K562 (cell line): Measurements from ENCODE around the gene RETN. TPM values are rescaled to one million over a fixed set of nuclear protein-coding genes. Genes with fewer than 3 reads are reported as not detected.

Experiments used
- ARID1B ChIP-seq: fragments of 450-650 bp; IDR thresholded peaks from 2 replicates; pipeline ENCODE4 v1.6.1; 2016; ENCODE audit warnings: antibody characterized with exemption, mild to moderate bottlenecking, inconsistent platforms
- CBX2 ChIP-seq: fragments of 200-600 bp; sonication (generic); IDR thresholded peaks from one replicate; pipeline ENCODE4 v1.6.1; 2012; ENCODE audit warnings: mild to moderate bottlenecking, low read length, inconsistent platforms; ENCODE audit not compliant: insufficient read depth, poor library complexity, severe bottlenecking
- DDX20 ChIP-seq: fragments of 450-650 bp; IDR thresholded peaks from 2 replicates; pipeline ENCODE4 v1.6.1; 2016; ENCODE audit warnings: missing genetic modification characterization, low read depth, mild to moderate bottlenecking, missing compliant biosample characterization, moderate library complexity
- ETV6 ChIP-seq, 3 experiments: fragments of 150-350 bp in 1 of 3; sonication (generic) in 1 of 3; formaldehyde crosslinking in 1 of 3; IDR thresholded peaks; 2 replicates each; pipeline versions ENCODE4 v1.6.1 to v1.8.0; 2014 to 2022; ENCODE audit warnings: borderline replicate concordance in 2 of 3, low read depth in 2 of 3, antibody characterized with exemption in 1 of 3, low read length in 1 of 3, mild to moderate bottlenecking in 1 of 3, missing genetic modification reagents in 1 of 3
- JUND ChIP-seq, 2 experiments: IDR thresholded peaks; 2 replicates in 1 of 2; 3 replicates in 1 of 2; pipeline ENCODE4 v1.6.1; 2011; ENCODE audit warnings: borderline replicate concordance in 2 of 2, low read depth in 2 of 2, low read length in 2 of 2, improper control_type of control experiment in 1 of 2, missing biosample characterization in 1 of 2, missing genetic modification characterization in 1 of 2, missing genetic modification reagents in 1 of 2
- KDM5B ChIP-seq: fragments of 200-600 bp; sonication (generic); IDR thresholded peaks from 2 replicates; pipeline ENCODE4 v1.6.1; 2012; ENCODE audit warnings: low read depth, mild to moderate bottlenecking, moderate library complexity, low read length, control low read depth, inconsistent platforms; ENCODE audit not compliant: insufficient replicate concordance
- LARP7 ChIP-seq: fragments of 450-650 bp; IDR thresholded peaks from 2 replicates; pipeline ENCODE4 v1.6.1; 2016
- MNT ChIP-seq, 2 experiments: fragments of 450-650 bp; conservative IDR thresholded peaks; 2 replicates each; pipeline ENCODE4 v1.6.1; 2017; ENCODE audit warnings: mild to moderate bottlenecking in 2 of 2, moderate library complexity in 2 of 2
- MXI1 ChIP-seq: IDR thresholded peaks from 2 replicates; pipeline ENCODE4 v1.6.1; 2011; ENCODE audit warnings: low read depth, mild to moderate bottlenecking, improper control_type of control experiment, low read length
- NCOA6 ChIP-seq: fragments of 450-650 bp; IDR thresholded peaks from 2 replicates; pipeline ENCODE4 v1.6.1; 2017; ENCODE audit warnings: mild to moderate bottlenecking
- POLR2AphosphoS5 ChIP-seq: IDR thresholded peaks from 2 replicates; pipeline ENCODE4 v1.6.1; 2011; ENCODE audit warnings: mild to moderate bottlenecking, low read depth, low read length, moderate library complexity; ENCODE audit not compliant: control insufficient read depth, insufficient read depth
- TCF7 ChIP-seq: sonication (generic); IDR thresholded peaks from 2 replicates; pipeline ENCODE4 v1.6.1; 2016; ENCODE audit warnings: antibody characterized with exemption, borderline replicate concordance
- UBTF ChIP-seq, 2 experiments: IDR thresholded peaks; 2 replicates each; pipeline ENCODE4 v1.6.1; 2012; ENCODE audit warnings: improper control_type of control experiment in 2 of 2, low read depth in 2 of 2, low read length in 2 of 2, borderline replicate concordance in 1 of 2
- ZNF324 ChIP-seq: fragments of 250-450 bp; sonication (Bioruptor Pico); IDR thresholded peaks from 2 replicates; pipeline ENCODE4 v1.4.0; 2020; ENCODE audit warnings: mild to moderate bottlenecking
- ZNF398 ChIP-seq: fragments of 250-450 bp; sonication (Bioruptor Pico); IDR thresholded peaks from 2 replicates; pipeline ENCODE4 v1.8.0; 2021; ENCODE audit warnings: moderate library complexity, mild to moderate bottlenecking, inconsistent platforms
- ZNF707 ChIP-seq: fragments of 250-450 bp; sonication (Bioruptor Pico); conservative IDR thresholded peaks from 2 replicates; pipeline ENCODE4 v1.8.0; 2022; ENCODE audit warnings: inconsistent platforms, mild to moderate bottlenecking, moderate library complexity
- polyA plus RNA-seq, 8 experiments: library from polyadenylated mRNA; depleted of rRNA in 4 of 8; stranded (reverse) in 5 of 8; unstranded in 3 of 8; fragments of >200 nt; fragmentation: Nextera tagmentation in 2 of 8; fragmentation: Illumina TruSeq in 1 of 8; extraction: Ambion mirVana in 2 of 8; extraction: Trizol in 1 of 8; gene quantifications; 2 replicates each; pipeline versions ENCODE4 v1.2.1 to v1.2.3, GENCODE V29; 2011 to 2014; ENCODE audit warnings: inconsistent platforms in 1 of 8, missing spikeins in 1 of 8
- total RNA-seq, 7 experiments: library from RNA; depleted of rRNA in 6 of 7; stranded (reverse); fragments of >200 nt in 6 of 7; fragmentation: Illumina TruSeq in 2 of 7; extraction: Trizol in 2 of 7; gene quantifications; 2 replicates each; pipeline versions ENCODE4 v1.2.1 to v1.2.3, GENCODE V29; 2011 to 2021; ENCODE audit warnings: low replicate concordance in 1 of 7
- TF ChIP-seq, protein P1 (sequence below): IDR thresholded peaks from 2 replicates; pipeline ENCODE4 v1.6.1; 2016; ENCODE audit warnings: missing genetic modification characterization, missing compliant biosample characterization

Gene RETN
- total and polyA plus RNA-seq, 9 of the 15 experiments (the other 6 are each of a cell fraction or from before 2014, with no cell fraction given) = not detected

DNA sequence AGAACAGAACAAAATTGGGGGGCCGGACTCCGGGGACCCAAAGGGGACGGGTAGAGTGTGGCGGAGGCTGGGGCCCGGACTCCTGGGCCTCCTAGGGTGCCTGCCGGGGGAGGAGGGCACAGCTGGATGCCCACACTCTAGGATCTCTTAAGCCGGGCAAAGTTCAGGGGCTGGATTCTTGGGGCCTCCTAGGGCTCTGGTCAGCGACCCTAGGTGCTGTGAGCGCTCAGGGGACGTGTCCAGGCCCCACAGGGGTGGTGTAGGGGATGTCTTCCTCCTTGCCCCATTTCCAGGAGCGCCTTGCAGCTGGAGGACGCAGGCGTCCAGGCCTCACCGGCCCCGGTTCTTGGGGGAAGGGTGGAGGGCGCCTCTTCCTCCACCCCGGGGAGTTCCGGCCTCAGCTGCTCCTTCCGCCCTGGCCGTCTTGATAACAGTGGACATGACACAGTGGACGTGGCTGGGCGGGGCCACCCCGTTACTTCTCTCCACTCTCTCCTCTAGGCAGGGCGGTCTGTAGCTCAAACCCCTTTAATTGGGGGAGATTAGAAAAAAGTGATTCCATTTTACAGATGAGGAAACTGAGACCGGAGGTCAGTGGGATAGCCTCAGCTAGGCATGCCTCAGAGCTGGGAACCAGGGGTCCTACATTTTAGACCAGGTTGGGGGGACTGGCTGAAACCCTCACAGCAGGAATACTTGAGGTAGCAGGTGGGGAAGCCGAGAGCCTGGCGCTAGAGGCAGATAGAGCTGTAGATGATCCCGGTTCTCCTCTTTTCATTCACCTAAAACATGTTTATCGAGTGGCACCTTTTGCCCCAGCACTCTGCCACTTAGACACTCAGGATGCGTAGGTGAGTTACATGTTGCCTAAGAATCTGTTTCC is 31.2 kb upstream of the RETN start (continued):
- TF ChIP-seq DDX20 (tag) (no peak), UBTF (IDR thresholded peaks at IDR 0.05; ENCODE audit: borderline replicate concordance in 1 of 2, low read depth in 2 of 2, low read length in 2 of 2) (peak in 1 of 2 experiments; percentile 64; a peak in 1 of 4 replicates), CBX2 (no peak), KDM5B (peak; percentile 81), ARID1B (peak; percentile 75), ETV6 (IDR thresholded peaks at IDR 0.05; ENCODE audit: borderline replicate concordance in 1 of 2, low read depth in 2 of 2, low read length in 1 of 2) (peak in 1 of 2 experiments; percentile 48; a peak in 1 of 4 replicates), ETV6 (CRISPR knock-in tag; IDR thresholded peaks at IDR 0.05; ENCODE audit: borderline replicate concordance) (no peak), POLR2AphosphoS5 (peak; percentile 50; the same call in 1 of the 2 replicates), LARP7 (no peak), MXI1 (no peak), JUND (IDR thresholded peaks at IDR 0.05; ENCODE audit: borderline replicate concordance, low read depth, low read length) (peak; percentile 67), JUND (tag; IDR thresholded peaks at IDR 0.05; ENCODE audit: borderline replicate concordance, low read depth, low read length) (peak; percentile 44; the same call in 1 of the 3 replicates), ZNF707 (no peak), ZNF398 (CRISPR knock-in tag) (no peak), MNT (conservative IDR thresholded peaks at IDR 0.05) (peak in 1 of 2 experiments; percentile 13; a peak in 2 of 4 replicates), NCOA6 (0 out of 2 replicates have a peak, but pooled peaks have one; percentile 72), TCF7 (no peak), ZNF324 (CRISPR knock-in tag) (no peak)
- TF ChIP-seq, protein P1, sequence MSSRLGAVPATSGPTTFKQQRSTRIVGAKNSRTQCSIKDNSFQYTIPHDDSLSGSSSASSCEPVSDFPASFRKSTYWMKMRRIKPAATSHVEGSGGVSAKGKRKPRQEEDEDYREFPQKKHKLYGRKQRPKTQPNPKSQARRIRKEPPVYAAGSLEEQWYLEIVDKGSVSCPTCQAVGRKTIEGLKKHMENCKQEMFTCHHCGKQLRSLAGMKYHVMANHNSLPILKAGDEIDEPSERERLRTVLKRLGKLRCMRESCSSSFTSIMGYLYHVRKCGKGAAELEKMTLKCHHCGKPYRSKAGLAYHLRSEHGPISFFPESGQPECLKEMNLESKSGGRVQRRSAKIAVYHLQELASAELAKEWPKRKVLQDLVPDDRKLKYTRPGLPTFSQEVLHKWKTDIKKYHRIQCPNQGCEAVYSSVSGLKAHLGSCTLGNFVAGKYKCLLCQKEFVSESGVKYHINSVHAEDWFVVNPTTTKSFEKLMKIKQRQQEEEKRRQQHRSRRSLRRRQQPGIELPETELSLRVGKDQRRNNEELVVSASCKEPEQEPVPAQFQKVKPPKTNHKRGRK (tag) = no peak
